ENCODE data around the gene PSMG3. TPM values are rescaled to one million over a fixed set of nuclear protein-coding genes. Genes with fewer than 3 reads are reported as not detected.

The PSMG3 gene
- total RNA-seq, 1 experiment from 2014 or later, result 59.4 TPM

DNA sequence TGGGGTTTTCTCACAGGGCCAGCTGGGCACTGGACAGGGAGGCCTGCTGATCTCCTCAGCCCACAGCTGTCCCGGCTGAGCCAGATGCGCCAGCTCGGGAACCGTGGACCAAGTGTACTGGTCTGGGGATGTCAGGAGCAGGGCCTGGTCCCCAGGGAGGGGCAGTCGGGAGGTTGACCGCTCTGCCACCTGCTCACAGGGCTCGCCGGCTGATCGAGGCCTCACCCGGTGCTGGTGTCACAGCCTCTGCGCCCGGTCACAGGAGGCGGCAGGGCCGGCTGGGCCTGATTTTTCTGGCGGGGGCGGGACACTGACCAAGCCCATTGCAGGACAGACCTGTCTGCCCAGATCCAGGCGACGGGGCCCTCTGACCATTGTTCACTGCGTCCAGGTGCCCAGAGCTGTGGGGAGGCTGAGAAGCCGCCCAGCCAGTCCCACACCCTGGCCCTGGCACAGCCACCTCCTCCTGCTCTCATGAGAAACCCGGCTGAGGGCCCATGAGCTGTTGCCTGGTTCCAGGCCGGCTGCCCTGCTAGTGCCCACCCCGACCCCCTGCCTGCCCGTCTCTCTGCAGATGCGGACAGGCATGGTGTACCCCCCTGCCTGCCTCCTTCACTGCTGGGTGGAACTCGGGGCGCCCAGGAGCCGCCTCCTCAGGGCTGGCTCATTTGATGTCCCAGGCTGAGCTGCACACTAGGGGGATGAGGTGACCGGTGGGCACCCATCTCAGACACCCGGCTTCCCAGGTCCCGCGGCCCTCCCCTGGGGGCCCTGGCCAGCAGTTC, 10.8 kb downstream of the PSMG3 start:
- no TSS peak for BruUV-seq (replicated peaks)
- Histone ChIP-seq H3K36me3 (ENCODE audit: control insufficient read depth, insufficient read depth, low read length) (no peaks in the 10 kb centered on the region), H3K4me1 (ENCODE audit: control insufficient read depth, insufficient read depth, low read length) (peaks cover 36% of the 10 kb centered on the region), H3K4me3 (ENCODE audit: low read depth in 2 of 2, low read length in 2 of 2) (no peak overlapping the region), H3K9me3 (ENCODE audit: control insufficient read depth, insufficient read depth, low read depth, low read length) (no peaks in the 10 kb centered on the region), H3K27me3 (ENCODE audit: control insufficient read depth, insufficient read depth, low read length) (no peaks in the 10 kb centered on the region), H3K27ac (ENCODE audit: low read length) (peak overlapping the region; percentile 31; the same call in 1 of the 2 replicates)
- ChIA-PET POLR2A (no interaction called here), CTCF (interaction anchor here (0.5 to 0.9 kb wide), 2 partner anchors 53 to 93 kb away, joined by 3 to 6 read pairs; no protein-coding TSS in a partner anchor)
- no peak for DNase-seq (ENCODE audit: low read depth, low spot score)
- intact Hi-C loops (cut with micrococcal nuclease; ENCODE audit: unreplicated experiment), result no loop called here
- ATAC-seq, result no peak
- in situ Hi-C loops (cut with HindIII; ENCODE audit: low pct_unique_long_range_greater_than_20kb, low sequenced_read_pairs), result no loop called here
- TF ChIP-seq POLR2AphosphoS5 (IDR thresholded peaks at IDR 0.05; ENCODE audit: low read depth, low read length), result no peak
- no peak for TF ChIP-seq TCF7L2 (IDR thresholded peaks at IDR 0.05; ENCODE audit: low read depth, low read length)
- TF ChIP-seq REST (IDR thresholded peaks at IDR 0.05; ENCODE audit: insufficient read depth in 1 of 2, low read depth in 2 of 2, low read length in 1 of 2), result no peak
- TF ChIP-seq, protein P1, sequence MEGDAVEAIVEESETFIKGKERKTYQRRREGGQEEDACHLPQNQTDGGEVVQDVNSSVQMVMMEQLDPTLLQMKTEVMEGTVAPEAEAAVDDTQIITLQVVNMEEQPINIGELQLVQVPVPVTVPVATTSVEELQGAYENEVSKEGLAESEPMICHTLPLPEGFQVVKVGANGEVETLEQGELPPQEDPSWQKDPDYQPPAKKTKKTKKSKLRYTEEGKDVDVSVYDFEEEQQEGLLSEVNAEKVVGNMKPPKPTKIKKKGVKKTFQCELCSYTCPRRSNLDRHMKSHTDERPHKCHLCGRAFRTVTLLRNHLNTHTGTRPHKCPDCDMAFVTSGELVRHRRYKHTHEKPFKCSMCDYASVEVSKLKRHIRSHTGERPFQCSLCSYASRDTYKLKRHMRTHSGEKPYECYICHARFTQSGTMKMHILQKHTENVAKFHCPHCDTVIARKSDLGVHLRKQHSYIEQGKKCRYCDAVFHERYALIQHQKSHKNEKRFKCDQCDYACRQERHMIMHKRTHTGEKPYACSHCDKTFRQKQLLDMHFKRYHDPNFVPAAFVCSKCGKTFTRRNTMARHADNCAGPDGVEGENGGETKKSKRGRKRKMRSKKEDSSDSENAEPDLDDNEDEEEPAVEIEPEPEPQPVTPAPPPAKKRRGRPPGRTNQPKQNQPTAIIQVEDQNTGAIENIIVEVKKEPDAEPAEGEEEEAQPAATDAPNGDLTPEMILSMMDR (IDR thresholded peaks at IDR 0.05), result no peak
- TF ChIP-seq SIN3A (IDR thresholded peaks at IDR 0.05; ENCODE audit: borderline replicate concordance, insufficient read depth, low read depth, low read length), result no peak

DNA sequence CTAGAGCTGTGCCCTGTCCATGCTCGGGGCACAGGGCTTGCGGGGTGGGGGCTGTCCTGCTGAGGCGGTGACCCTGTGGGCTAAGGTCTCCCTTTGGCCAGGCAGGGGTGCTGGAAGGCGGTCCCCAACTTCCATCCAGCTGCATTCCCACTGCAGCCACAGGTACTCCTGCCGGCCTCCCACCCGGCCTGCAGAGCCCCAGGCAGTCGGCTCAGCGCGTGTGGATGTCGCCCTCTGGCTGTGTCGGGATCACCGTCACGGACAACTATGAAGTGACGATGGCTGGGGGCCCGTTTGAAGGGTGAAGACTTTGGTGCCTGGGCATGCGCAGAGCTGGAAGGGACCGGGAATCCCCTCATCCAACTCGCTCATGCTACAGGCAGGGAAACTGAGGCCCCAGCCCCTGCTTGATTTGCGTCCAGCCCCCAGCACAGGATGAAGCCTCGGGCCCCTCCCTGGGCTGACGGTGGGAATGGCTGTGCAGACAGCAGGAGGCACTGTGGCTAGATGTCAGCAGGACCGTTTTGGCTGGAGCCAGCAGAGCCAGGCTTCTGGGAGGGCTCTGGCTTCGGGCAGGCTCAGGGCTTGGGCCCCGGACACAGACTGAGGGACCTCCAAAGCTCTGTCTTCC, 11.5 kb downstream of the PSMG3 start:
- BruUV-seq (replicated peaks), result no TSS peak
- H3K4me1 ChIP-seq (ENCODE audit: control insufficient read depth, insufficient read depth, low read length), result peaks cover 38% of the 10 kb centered on the region
- no peaks in the 10 kb centered on the region for H3K27me3 ChIP-seq (ENCODE audit: control insufficient read depth, insufficient read depth, low read length)
- in situ Hi-C loops (cut with HindIII; ENCODE audit: low pct_unique_long_range_greater_than_20kb, low sequenced_read_pairs) (no loop called here), intact Hi-C loops (cut with micrococcal nuclease; ENCODE audit: unreplicated experiment) (no loop called here)
- TF ChIP-seq POLR2AphosphoS5 (IDR thresholded peaks at IDR 0.05; ENCODE audit: low read depth, low read length), result no peak
- no peak for TF ChIP-seq SIN3A (IDR thresholded peaks at IDR 0.05; ENCODE audit: borderline replicate concordance, insufficient read depth, low read depth, low read length)
- TF ChIP-seq TCF7L2 (IDR thresholded peaks at IDR 0.05; ENCODE audit: low read depth, low read length), result no peak
- TF ChIP-seq, protein P1 (IDR thresholded peaks at IDR 0.05), result peak; percentile 89; the same call in 1 of the 2 replicates
- TF ChIP-seq REST (IDR thresholded peaks at IDR 0.05; ENCODE audit: insufficient read depth in 1 of 2, low read depth in 2 of 2, low read length in 1 of 2), result 0 out of 4 replicates have a peak, but pooled peaks of 1 of the 2 experiments have one; percentile 5
- no peaks in the 10 kb centered on the region for H3K9me3 ChIP-seq (ENCODE audit: control insufficient read depth, insufficient read depth, low read depth, low read length)
- no peak overlapping the region for H3K4me3 ChIP-seq (ENCODE audit: low read depth in 2 of 2, low read length in 2 of 2)
- ChIA-PET POLR2A (no interaction called here), CTCF (interaction anchor here (0.9 kb wide), 1 partner anchor 54 kb away, joined by 6 read pairs; no protein-coding TSS in a partner anchor)
- peak overlapping the region; percentile 37 for H3K27ac ChIP-seq (ENCODE audit: low read length)
- DNase-seq (ENCODE audit: low read depth, low spot score) (no peak), ATAC-seq (peak; percentile 46)
- no peaks in the 10 kb centered on the region for H3K36me3 ChIP-seq (ENCODE audit: control insufficient read depth, insufficient read depth, low read length)

Data from Panc1 (cell line).